Amygdala (tissue), 56 donors: ENCODE measurements around the gene TMEM14A.
"Not testable (repeated sequence)": the region's sequence is repeated elsewhere in the genome, so short reads cannot be mapped to it uniquely, and the experiment has no call there.

Experiments
- DNase-seq, 56 donors: peaks; one replicate each; lab custom pipeline; 2025; lab: John Stamatoyannopoulos, UW

Gene TMEM14A

DNA sequence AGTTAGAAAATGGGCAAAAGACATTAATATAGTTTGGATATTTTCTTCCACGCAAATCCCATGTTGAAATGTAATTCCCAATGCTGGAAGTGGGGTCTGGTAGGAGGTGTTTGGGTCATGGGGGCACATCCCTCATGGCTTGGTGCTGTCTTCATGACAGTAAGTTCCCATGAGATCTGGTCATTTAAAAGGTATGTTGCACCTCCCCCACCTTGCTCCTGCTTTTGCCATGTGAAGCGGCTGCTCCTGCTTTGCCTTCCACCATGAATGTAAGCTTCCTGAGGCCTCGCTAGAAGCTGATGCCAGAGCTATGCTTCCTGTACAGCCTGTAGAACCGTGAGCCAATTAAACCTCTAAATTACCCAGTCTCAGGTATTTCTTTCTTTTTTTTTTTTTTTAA lies 16.3 kb upstream of the TMEM14A start:
- DNase-seq, result no peak

DNA sequence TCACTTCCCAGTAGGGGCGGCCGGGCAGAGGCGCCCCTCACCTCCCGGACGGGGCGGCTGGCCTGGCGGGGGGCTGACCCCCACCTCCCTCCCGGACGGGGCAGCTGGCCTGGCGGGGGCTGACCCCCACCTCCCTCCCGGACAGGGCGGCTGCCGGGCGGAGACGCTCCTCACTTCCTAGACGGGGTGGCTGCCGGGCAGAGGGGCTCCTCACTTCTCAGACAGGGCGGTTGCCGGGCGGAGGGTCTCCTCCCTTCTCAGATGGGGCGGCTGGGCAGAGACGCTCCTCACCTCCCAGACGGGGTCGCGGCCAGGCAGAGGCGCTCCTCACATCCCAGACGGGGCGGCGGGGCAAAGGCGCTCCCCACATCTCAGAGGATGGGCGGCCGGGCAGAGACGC lies 15.0 kb upstream of the TMEM14A start:
- DNase-seq, result not testable (repeated sequence)

DNA sequence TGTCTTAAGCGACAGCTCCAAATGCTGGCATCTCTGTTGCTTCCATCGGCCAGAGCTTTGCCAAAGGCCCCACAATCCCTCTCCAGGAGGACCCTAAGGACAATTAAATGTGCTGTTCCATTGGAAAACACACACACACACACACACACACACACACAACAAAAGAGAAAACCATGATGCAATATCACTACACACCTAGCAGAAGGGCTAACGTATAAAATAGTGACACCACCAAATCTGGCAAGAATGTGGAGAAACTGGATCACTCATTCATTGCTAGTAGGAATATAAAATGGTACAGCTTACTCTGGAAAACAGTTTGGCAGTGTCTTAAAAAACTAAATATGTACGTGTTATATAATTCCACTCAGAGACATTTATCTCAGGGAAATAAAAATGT lies 13.0 kb upstream of the TMEM14A start:
- DNase-seq, result no peak

DNA sequence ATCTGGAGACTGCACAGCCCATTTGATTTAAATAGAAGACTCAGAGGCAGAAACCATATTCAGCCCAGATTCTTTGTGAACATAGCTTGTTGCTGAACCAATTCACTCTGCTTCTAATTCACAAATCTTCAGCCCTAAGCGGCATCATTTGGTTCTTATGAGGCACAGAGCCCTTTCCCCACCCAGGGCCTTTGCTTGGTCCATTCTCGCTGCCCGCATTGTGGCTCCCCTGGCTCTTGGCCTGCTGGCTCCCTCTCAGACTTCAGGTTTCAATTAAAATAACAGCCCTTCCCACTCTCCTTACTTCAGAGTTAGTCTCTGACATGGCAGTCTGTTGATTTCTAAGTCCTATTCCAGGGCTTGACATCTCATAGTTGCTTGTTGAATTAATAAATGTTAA lies 9.4 kb upstream of the TMEM14A start:
- no peak for DNase-seq

DNA sequence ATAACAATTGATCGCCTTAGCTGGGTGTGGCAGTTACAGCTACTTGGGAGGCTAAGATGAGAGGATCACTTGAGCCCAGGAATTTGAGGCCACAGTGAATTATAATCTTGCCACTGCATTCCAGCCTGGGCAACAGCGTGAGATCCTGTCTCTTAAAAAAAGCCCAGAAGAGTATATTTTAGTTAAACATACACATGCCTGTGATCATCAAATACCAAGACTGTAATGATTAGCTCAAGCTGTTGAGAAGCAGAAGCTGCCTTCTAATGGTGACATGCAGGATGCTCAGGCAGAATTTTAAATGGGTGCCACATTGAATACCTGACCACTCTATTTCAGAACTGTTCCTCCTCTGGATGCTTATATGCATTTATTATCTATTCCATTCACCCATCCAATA lies 8.9 kb upstream of the TMEM14A start:
- no peak for DNase-seq

DNA sequence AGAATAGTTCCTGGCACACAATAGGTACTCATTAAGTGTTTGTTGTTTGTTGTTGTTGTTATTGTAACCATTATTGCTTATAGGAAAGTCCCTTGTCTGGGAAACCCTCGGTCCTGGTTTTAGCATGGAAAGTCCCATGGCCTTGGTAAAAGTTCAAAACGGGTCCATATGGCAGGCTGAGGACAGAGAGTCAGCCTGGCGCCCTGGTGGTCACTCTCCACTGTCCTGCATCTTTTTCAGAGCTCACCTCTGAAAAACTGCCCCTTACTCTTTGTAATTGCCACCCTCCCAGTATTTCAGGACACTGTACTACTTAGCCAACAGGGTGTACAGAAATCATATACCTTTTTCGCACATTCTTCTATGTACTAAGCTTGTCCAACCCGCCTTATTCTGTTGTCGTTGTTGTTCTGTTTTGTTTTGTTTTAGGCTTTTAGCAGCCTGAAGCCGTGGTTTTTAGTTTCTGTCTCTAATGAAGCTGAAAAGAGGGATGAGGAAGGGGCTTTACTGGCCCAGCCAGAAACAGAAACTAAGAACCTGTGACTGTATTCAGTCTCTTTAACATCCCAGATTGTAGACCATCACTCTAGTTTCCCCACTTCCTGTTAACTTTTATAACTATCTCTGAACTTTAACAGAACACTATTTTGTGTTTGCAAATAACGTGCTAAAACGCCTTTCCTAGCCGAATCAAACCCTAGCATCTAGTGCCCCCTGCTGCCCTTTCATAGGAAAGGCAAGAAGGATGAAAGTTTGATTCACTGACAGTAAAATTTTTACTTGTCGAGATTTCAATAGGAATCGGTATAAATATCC lies 7.6 kb upstream of the TMEM14A start:
- DNase-seq, result peak in 29 of 56 donors; percentile 4 to 62 (median 18)

DNA sequence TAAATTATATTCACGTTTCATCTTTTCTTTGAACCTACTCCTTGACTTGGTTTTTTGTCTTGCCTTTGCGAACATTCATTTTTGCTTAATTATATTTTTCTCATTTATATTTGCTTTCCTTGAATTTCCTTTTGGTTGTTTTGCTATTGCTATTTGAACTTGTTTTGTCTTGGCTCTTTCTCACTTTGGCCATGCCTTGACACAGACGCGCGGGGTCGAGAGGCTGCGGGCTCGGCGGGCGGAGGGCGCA lies 7.1 kb upstream of the TMEM14A start:
- DNase-seq, result no peak

DNA sequence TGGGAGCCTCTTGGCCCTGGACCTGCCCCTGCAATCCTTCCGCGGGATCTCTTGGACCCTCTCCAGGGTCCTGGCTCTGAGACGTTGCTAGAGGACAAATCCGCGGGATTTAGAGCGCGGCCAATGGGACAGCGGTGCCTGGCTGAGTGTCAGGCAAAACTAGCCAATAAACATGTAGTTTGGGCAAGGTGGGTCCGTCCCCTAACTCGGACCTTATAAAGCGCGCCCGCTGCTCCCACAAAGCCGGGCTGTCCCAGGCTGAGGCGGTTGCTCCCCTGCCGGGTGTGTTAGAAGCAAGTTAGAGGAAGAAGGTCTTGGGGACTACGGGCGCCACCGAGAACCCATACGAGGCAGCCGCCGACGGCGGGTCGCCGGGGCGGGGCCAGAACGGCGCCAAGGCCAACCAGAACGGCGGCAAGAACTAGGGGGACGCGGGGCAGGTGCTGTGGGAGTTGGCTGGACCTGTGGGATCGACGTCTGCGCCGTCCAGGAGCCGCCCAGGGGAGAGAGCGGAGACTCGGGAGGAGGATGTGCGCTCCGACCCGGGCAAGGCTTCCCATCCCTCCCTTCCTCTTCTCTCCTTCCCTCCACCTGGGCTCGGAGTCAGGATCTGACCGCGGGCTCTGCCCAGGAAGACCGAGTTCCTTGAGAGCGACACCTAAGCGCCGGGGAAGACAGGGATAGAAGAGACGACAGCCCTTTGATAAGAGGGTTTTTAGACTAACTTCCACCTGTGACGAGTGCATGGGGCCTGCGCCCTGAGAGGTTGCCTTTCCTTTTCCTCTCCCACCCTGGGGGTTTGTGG lies 6.5 kb upstream of the TMEM14A start:
- DNase-seq, result peak; percentile 17 to 93 (median 74)

DNA sequence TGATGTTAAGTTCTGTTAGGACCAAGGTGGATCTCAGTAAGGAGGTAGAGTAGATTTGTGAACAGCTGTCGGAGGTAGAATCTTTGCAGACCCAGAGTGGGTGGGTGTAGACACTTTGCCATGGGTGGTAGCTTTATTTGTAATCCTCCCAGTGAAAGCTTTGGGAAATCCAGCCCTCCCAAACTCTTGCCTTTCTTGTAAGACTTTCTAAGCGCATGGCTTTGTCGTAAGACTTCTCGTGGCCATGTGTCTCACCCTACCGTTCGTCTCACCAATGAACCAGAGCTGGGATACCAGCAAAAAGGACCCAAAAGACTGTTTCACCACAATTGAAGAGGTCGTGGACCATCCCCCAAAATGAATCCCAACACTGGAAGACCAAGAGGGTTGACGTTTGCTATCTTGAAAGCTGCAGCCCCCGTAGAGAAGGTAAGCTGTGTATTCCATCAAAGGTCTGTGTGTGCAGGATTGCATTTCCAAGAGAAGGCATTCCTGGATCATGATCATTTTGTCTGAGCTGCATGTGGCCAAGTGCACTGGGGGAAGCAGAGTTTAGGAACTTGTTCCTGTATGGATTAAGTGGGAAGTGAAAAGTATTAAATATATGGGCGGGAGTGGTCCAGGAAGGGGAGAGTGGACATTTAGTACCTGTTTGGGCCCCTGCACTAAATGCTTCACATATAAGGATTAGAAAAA lies 5.8 kb upstream of the TMEM14A start:
- no peak for DNase-seq

DNA sequence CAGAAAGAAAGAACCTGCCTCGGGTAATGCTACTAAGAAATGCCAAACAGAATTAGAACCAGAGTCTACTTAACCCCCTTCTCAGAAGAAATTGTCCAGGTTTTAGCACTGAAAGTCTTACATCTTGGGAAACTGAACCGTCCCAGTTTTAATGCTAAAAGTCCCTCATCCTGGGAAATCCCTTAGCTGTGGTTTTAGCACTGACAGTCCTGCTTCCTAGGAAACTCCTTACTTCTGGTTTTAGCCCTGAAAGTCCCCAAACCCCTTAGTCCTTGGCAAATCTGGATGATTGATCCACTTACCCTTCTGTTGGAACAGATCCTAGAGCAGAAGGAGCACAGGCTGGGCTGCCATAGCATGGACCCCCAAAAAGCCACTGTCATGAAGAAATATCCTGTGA lies 4.8 kb upstream of the TMEM14A start:
- DNase-seq, result no peak

DNA sequence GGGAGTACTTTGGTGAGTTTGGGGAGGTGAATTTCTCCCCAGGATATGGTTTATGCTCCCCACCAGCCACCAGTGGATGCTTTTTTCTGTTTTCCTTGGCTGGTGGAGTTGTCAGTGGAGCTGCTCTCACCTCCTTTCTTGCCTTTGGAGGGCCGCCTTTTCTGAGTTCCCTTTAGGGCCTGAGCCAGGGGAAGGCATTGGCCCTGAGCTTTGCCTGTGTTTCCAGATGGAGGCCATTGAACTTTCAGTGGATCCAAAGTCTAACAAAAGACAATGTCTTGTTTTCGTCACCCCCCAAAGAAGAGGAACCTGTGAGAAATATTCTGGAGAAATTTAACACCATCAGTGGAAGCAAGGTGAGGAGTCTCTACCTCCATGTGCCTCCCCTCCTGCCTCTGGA lies 4.4 kb upstream of the TMEM14A start:
- no peak for DNase-seq

DNA sequence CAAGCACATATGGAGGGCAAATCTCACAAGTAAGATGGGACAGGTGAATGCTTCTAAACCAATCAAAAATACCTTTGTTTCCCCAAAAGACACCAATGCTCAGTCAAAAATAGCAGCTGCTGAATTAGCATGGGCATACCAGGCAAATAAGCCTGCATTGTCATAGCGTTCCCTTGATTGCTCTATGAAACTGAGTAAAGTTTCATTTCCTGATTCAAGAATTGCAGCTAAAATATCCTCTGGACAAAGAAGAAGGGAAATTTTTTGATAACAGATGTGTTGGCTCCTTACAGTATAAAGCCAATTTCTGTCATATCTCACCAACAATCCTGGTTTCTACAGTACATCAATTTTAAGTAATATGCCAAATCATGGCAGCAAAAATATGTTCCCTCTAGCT lies 3.3 kb upstream of the TMEM14A start:
- DNase-seq, result no peak

DNA sequence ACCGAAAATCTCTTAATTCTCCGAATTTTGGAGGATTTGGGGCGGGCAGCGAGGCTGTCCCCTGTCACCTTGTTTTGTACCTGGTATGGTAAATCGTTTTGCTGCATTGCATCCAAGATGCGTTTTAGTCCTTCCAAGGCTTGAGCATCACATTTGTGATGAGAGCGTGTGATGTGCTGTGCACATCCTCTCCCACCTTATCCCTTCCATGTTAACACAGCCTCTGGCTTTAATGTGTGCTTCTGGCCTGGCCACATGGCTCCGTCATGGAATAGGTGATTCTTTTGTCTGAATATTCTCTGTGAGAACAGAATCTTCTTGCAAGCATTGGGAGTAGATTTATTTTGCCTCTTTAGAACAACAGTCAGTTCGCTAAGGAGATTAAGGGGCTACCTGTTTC lies 763 bp downstream of the TMEM14A start:
- DNase-seq, result peak in 4 of 56 donors; percentile 1 to 18 (median 10)

DNA sequence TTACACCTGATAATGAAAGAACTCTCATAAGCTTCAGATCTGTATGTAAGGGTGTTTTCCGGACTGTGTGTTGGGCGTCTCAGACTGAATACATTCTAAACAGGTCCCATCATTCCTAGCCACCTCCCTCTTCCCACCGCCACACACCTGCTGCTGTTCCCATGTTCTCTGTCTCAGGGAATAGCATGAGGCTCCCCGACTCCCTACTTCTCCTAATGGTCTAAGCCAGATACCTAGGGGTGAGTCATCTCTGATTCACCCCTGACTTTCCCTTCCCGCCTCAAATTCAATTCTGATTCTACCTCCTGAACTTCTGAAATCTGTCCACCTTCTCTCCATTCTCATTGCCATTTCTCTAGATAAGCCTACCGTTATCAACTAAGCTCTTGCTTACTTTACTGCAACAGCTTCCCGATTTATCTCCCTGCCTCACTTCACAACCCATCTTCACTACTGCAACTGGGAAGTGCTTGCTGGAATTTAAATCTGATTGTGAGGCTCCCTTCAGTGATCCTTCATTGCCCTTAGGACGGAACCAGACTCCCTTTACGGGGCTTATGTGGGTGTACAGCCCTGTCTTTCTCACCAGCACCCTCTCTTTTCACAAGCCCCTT lies 1.6 kb downstream of the TMEM14A start:
- no peak for DNase-seq

DNA sequence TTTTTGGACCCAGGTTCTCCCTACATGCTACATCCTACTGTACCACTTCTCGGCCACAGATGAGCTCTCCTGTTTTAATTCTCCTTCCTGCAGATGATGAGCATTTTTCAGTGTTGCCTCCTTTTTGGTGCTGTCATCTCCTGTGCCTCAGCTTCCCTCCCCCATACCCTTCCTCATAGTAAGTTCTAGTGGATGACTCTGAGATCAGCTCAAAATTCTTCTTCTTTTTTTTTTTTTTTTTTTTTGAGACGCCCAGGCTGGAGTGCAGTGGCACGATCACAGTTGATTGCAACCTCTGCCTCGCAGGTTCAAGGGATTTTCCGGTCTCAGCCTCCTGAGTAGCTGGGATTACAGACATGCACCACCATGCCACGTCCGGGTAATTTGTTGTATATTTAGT lies 3.8 kb downstream of the TMEM14A start:
- no peak for DNase-seq

DNA sequence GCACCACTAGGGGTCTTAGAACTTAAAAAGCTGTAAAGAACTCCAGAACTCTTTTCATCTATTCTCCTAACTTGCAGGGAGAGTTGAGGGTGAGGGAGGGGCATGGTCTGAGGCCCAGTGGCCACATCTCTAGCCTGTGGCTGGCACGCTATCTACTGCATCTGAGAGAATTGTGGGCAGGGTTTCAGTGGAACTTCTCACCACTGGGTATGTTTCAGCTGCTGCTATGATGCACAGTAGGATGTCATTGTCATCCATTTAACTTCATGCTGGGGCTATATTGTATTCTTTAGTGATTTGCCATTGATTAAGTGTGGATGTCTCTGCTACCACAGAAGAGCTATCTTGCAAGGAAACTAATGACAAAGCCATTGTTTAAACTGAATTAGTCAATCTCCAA lies 4.5 kb downstream of the TMEM14A start:
- no peak for DNase-seq

DNA sequence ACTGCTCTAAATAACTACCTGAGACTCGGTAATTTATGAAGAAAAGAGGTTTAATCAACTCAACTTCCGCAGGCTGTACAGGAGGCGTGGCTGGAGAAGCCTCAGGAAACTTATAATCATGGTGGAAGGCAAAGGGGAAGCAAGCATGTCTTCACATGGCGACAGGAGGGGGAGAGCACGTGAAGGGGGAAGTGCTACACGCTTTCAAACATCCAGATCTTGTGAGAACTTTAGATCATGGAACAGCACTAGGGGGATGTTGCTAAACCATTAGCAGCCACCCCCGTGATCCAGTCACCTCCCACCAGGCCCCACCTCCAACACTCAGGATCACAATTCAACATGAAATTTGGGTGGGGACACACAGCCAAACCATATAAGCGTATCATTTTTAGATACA lies 5.7 kb downstream of the TMEM14A start:
- not testable (repeated sequence) for DNase-seq

DNA sequence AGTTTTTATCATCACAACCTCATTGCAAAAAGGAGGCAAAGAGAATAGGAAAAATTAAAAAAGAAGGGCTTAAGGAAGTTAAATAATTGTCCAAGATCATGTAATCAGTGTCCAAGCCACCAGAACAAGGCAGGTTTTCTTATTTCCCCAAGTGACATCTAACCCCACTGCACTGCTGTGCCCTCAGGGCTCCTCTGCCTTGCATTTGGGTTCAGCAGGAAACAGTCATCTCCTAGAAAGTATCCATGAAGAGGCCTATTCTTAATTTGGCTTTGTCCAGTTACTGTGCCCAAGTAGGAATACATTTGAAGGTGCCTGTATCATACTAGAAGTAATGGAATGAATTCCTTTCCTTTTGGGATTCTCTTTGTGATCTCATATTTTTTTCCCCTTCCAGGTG lies 10.5 kb downstream of the TMEM14A start:
- no peak for DNase-seq

DNA sequence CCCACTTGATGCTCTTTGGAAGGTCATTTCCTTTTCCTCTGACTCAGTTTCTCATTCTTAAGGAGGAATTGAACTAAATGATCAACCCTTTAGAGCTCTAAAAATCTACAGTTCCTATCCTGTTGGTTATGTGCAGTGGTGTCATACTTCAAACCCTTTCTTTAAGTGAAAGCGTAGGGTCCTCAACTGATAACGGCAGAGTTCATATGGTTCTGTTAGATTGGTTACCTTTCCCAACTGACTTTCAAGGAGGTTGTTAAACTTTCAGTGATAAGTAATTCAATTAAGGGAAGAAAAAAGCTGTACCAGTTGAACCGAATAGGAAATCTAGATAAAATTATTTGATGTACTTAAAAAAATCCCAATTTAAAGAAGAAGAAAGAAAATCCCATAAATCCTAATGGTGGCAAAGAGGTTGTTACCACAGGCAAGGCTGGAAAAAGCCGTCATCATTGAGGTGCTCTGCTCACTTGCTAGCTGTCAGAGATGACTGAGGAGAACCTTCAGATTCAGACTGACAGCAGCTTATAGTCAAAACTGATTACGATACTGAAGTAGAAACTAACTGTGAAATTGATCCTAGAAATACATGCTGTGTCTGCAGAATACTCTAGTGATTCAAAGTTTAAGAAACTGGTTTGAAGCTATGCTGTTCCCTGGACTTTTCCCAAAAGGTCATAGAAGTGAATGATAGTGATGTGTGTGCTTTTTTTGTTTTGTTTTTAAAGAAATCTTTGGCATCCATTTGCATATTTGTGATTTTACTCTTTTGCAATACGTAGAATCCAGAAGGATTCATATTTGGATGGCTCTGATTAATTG lies 16.2 kb downstream of the TMEM14A start:
- DNase-seq, result no peak

DNA sequence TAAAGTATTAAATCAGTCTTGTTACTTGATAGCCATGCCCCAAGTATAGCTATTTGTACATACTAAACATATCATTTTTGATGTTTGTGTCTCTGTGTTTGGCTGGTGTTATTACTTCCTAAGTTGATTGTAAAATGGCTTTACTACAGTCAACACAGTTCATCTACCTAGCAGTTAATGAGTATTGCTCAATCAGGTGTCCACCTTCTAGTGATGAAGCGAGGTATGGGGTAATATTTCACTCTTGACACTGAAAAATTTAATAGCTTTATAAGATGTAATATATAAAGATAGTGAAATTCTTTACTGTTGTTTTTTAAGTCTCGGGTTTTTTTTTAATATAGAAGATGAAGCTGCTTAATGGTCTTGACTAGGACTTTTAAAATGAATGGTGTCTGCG lies 18.9 kb downstream of the TMEM14A start:
- no peak for DNase-seq
